ENCODE results near the gene PYROXD2. TPM values are rescaled to one million over a fixed set of nuclear protein-coding genes. Genes with fewer than 3 reads are reported as not detected.

Gene PYROXD2
- total RNA-seq, 3 donors from 2014 or later: 6.3 to 11.6 (median 9.7) TPM

DNA sequence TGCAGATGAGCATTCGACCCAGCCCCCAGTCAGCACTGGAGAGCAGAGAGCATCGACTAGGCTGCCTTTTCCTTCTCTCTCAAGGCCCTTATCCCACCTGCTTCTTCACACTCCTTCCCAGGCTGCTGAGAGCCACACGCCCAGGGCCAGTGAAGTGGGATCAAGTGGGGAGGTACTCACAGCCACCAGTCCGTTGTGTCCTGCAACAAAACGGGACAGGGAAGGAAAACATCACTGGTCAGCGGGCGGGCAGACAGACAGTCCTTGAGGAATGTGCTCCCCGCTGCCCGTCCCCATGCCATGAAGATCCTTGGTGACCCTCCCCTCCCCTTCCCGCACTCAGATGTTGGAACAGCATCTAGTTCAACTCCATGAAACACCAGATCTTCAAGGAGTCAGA lies 4.2 kb downstream of the PYROXD2 start:
- H3K4me3 ChIP-seq: no peak overlapping the region
- TF ChIP-seq, protein P1, sequence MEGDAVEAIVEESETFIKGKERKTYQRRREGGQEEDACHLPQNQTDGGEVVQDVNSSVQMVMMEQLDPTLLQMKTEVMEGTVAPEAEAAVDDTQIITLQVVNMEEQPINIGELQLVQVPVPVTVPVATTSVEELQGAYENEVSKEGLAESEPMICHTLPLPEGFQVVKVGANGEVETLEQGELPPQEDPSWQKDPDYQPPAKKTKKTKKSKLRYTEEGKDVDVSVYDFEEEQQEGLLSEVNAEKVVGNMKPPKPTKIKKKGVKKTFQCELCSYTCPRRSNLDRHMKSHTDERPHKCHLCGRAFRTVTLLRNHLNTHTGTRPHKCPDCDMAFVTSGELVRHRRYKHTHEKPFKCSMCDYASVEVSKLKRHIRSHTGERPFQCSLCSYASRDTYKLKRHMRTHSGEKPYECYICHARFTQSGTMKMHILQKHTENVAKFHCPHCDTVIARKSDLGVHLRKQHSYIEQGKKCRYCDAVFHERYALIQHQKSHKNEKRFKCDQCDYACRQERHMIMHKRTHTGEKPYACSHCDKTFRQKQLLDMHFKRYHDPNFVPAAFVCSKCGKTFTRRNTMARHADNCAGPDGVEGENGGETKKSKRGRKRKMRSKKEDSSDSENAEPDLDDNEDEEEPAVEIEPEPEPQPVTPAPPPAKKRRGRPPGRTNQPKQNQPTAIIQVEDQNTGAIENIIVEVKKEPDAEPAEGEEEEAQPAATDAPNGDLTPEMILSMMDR (IDR thresholded peaks at IDR 0.05): no peak
- no peak for DNase-seq
- H3K4me1 ChIP-seq (ENCODE audit: low read depth): peaks cover 11% of the 10 kb centered on the region
- intact Hi-C loops (cut with DNase I, micrococcal nuclease): no loop called here
- no peaks in the 10 kb centered on the region for H3K36me3 ChIP-seq (ENCODE audit: low read depth)
- ATAC-seq: no peak
- H3K9me3 ChIP-seq: no peaks in the 10 kb centered on the region

DNA sequence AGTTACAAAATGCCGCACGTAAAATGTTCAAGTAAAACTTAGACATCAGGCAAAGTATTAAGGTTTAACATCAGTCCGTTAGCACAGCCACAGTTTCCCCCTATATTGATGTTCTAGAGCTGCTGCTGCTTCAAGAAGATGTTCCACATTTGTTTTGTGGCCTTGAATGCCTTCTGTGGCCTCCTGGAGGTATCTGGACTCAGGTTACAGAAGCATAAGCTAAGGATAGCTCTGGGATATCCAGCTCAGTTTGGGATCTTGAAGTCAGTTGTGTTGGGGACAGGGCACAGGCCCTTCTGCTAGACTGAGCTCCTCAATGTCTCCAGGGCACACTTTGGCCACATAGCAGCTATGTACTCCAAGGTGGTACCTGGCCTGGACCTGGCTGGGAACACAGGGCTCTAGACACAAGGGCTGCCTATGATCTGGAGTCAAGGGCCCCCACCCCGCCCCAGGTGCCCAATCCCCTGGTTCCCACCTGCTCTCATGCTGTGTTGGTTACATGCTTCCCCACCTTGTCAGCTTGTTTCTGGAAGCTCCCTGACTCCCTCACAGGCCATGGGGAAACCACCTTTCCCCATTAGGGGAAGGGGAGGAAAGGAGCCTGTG lies 4.7 kb downstream of the PYROXD2 start:
- H3K4me3 ChIP-seq: no peak overlapping the region
- TF ChIP-seq, protein P1 (IDR thresholded peaks at IDR 0.05): no peak
- H3K9me3 ChIP-seq: no peaks in the 10 kb centered on the region
- H3K36me3 ChIP-seq (ENCODE audit: low read depth): no peaks in the 10 kb centered on the region
- peaks cover 8% of the 10 kb centered on the region for H3K4me1 ChIP-seq (ENCODE audit: low read depth)
- ATAC-seq: no peak
- no peak for DNase-seq
- intact Hi-C loops (cut with DNase I, micrococcal nuclease): no loop called here

DNA sequence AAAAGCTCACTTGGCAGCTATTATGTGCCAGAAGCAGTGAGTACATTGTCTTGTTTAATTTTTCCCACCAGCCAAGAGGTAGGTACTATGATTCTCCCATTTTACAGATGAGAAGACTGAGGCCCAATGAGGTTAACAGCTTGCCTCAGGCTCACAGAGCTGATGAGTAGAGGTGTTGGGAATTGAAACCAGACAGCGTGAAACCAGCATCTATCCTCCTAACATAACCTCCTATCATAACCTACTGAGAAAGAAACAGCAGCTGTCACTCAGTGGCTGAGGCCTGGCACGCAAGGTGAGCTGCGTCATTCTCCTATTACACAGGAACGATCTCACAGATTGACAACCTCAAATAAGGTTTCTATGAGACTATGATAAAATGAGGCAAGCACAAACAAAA lies 6.2 kb downstream of the PYROXD2 start:
- intact Hi-C loops (cut with DNase I, micrococcal nuclease): no loop called here
- Histone ChIP-seq H3K9me3 (no peaks in the 10 kb centered on the region), H3K36me3 (ENCODE audit: low read depth) (no peaks in the 10 kb centered on the region), H3K4me3 (no peak overlapping the region), H3K4me1 (ENCODE audit: low read depth) (peaks cover 10% of the 10 kb centered on the region)
- ATAC-seq: no peak
- TF ChIP-seq, protein P1 (IDR thresholded peaks at IDR 0.05): no peak
- no peak for DNase-seq

DNA sequence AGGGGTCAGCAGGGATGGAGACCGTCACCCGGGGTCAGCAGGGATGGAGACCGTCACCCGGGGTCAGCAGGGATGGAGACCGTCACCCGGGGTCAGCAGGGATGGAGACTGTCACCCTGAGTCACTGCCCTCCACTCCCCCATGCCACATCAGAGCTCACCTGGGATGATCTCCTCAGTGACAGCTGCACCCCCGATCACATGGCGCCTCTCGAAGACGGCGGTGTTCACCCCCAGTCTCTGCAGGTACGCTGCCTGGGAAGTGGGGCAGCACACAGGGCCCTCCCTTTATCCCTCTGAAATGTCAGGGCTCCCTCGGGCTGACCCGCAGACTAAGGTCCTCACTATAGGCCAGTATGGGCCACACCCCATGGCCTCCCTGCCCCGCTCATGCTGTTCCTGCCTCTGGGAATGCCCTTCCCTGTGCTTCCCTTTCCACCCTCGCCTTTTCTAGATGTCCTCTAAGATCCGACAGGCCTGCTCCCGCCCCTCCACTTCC lies 7.2 kb downstream of the PYROXD2 start:
- ATAC-seq (no peak), DNase-seq (peak in 1 of 3 donors; percentile 28)
- Histone ChIP-seq H3K4me3 (no peak overlapping the region), H3K36me3 (ENCODE audit: low read depth) (no peaks in the 10 kb centered on the region), H3K9me3 (no peaks in the 10 kb centered on the region), H3K4me1 (ENCODE audit: low read depth) (peaks cover 15% of the 10 kb centered on the region)
- TF ChIP-seq, protein P1 (IDR thresholded peaks at IDR 0.05): no peak
- intact Hi-C loops (cut with DNase I, micrococcal nuclease): no loop called here

DNA sequence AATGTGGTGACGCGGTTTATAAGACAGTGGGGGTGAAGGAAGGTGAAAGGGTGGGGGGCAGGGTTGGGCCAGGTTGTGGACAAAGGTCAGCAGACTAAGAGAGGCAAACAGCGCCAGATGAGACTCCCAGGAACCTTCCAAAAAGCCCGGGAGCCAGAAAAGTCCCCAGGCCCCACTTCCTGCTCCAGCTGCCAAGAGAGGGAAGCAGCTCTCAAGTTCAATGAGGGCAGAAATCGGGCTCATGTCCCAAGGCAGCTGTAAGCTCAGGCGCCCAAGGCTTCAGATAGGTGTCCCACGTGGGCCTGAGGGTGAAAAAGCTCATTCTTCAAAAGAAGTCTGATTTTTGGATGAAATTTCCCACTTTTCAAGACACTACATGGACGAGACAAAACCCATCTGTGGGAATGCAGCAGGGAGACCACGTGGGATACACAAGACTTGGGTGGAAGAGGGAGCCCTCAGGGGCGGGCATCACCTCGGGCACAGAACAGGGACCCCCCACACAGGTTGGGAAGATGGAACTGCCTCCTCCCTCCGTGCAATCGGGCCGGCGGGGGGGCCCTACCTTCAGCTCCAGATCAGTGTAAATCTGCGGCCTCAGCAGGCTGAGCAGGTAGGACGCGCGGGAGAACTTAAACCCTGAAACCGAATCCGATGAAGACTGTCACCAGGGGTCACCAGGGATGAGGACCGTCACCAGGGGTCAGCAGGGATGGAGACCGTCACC lies 7.8 kb downstream of the PYROXD2 start:
- Histone ChIP-seq H3K9me3 (no peaks in the 10 kb centered on the region), H3K36me3 (ENCODE audit: low read depth) (no peaks in the 10 kb centered on the region), H3K4me1 (ENCODE audit: low read depth) (peaks cover 15% of the 10 kb centered on the region), H3K4me3 (no peak overlapping the region)
- intact Hi-C loops (cut with DNase I, micrococcal nuclease): no loop called here
- DNase-seq (peak in 1 of 3 donors; percentile 36), ATAC-seq (peak; percentile 15)
- TF ChIP-seq, protein P1 (IDR thresholded peaks at IDR 0.05): no peak

All from mucosa of descending colon (tissue), 3 donors.